Fibroblast of the aortic adventitia (primary cell): ENCODE measurements around the gene POLA1. TPM values are rescaled to one million over a fixed set of nuclear protein-coding genes. Genes with fewer than 3 reads are reported as not detected.

ENCODE experiments used
- DNase-seq: peaks from one replicate; pipeline ENCODE4 v3.0.0-alpha.2; 2010; ENCODE audit warnings: low read depth
- H3K4me3 ChIP-seq: 2 replicates; pipeline ENCODE4 v1.5.1; 2011; ENCODE audit warnings: low read depth, mild to moderate bottlenecking, control low read depth, low read length, moderate library complexity
- CTCF ChIP-seq: IDR thresholded peaks from 2 replicates; pipeline ENCODE4 v1.5.1; 2011; ENCODE audit warnings: mild to moderate bottlenecking, low read length, control low read depth, inconsistent platforms; ENCODE audit not compliant: insufficient read depth
- total RNA-seq: library from RNA; depleted of rRNA; stranded (reverse); fragments of >200 nt; gene quantifications from 2 replicates; pipeline ENCODE4 v1.2.3, GENCODE V29; 2012; ENCODE audit warnings: low replicate concordance

The POLA1 gene
- total RNA-seq, 1 donor, result 24.9 TPM

DNA sequence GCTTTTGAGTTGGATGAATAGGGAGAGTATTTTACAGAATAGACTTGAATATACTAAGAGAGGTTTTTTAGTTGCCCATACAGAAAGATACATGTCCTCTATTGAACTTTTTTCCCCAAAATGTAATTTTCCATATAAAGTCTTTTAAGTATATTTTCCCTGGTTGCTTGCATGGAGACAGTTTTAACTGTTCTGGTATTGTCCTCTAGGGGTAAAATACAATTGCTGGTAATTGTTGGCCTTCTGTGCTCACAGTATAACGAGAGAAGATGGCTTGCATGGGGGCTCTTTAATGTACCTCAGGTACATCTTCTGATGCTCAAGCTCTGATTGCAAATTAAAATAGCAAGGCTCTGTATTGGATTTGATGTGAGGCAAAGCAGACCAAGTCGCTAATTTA is 186.0 kb downstream of the POLA1 start:
- TF ChIP-seq CTCF, result no peak
- no peak for DNase-seq
- no peak overlapping the region for H3K4me3 ChIP-seq

DNA sequence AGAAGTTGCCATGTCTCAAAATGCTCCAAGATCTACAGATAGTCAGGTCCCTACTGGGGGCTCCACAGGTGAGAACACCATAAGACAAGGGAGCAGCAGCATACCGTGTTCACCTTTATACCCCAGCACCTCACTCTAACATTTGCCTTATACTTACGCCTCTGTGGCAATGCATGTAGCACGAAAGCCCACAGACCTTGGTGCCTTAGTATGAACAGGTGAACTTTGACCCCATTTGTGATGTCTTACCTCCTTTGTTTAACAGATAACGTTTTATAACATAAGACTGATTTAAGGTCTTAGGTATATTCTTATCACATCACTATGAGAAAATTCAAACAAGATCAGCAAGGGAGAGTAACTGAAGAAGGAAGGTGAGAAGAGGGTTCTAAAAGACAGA is 193.2 kb downstream of the POLA1 start:
- no peak for TF ChIP-seq CTCF
- DNase-seq, result no peak
- H3K4me3 ChIP-seq, result no peak overlapping the region

DNA sequence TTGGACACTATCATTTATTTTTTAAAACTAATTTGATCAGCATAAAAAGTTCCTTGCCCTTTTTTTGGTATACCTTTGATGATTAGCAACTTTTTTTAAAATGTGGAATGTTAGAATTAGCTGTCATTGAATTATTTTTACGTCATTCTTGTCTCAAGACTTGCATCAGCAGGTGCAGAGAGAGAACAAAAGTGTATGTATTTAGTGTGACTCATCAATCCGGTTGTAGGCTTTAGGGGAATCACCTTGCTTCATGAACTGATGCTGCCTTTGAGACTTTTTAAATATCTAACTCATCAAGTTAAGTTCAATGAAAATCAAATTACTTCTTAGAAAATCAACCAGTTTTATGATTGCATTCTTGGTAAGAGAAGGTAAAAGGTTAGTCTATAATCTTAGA is 197.0 kb downstream of the POLA1 start:
- no peak for TF ChIP-seq CTCF
- no peak overlapping the region for H3K4me3 ChIP-seq
- no peak for DNase-seq

GRCh38 chrX:24899391-24899790 is 205.7 kb downstream of the POLA1 start:
- no peak for DNase-seq

GRCh38 chrX:24900234-24900633 is 206.5 kb downstream of the POLA1 start:
- H3K4me3 ChIP-seq, result no peak overlapping the region
- no peak for DNase-seq
- TF ChIP-seq CTCF, result no peak

More at GRCh38 chrX:24899391-24899790, 205.7 kb downstream of the POLA1 start:
- TF ChIP-seq CTCF, result no peak
- H3K4me3 ChIP-seq, result no peak overlapping the region

- DNase-seq, result peak; percentile 85
- no peak overlapping the region for H3K4me3 ChIP-seq
- TF ChIP-seq CTCF, result no peak
These were observed 209.1 kb downstream of the POLA1 start for GRCh38 chrX:24902806-24903205.

DNA sequence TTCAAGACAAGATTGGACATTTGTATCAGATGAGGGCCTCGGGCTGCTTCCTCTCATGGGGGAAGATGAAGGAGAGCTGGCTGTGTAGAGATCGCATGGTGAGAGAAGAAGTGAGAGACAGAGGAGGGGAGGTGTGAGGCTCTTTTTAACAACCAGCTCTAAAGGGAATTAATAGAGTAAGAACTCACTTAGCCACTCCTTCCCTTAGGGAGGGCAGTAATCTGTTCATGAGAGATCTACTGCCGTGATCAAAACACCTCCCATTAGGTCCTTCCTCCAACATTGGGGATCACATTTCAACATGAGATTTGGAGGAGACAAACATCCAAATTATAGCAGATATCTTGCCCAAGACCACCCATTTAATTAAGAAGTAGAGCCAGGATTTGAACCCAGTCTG is 225.0 kb downstream of the POLA1 start:
- no peak for TF ChIP-seq CTCF
- H3K4me3 ChIP-seq, result no peak overlapping the region
- DNase-seq, result no peak
